ENCODE results near the gene C3orf20.

- TF ChIP-seq CTCF (IDR thresholded peaks at IDR 0.05) = no peak
- no peak for TF ChIP-seq EZH2 (IDR thresholded peaks at IDR 0.05; ENCODE audit: borderline replicate concordance, insufficient read depth, low read depth, low read length, poor library complexity, severe bottlenecking)
Measured at GRCh38 chr3:14802381-14802731, 127.4 kb downstream of the C3orf20 start.
